SK-N-SH (cell line): ENCODE measurements around the gene GLUD1. TPM values are rescaled to one million over a fixed set of nuclear protein-coding genes. Genes with fewer than 3 reads are reported as not detected.

Experiments used
- CTCF ChIA-PET: fragments of 300-600, 350-600 bp; formaldehyde crosslinking; extraction: SDS; loops from one replicate; lab custom pipeline; 2021; lab: Yijun Ruan, JAX
- POLR2A ChIA-PET: fragments of 350-600 bp; sonication (Branson Sonifier 250); formaldehyde crosslinking; extraction: SDS; loops from one replicate; lab custom pipeline; 2020; ENCODE audit warnings: antibody characterized with exemption, inconsistent platforms; lab: Yijun Ruan, JAX
- DNase-seq: peaks from one replicate; pipeline ENCODE4 v3.0.0; 2012
- H2AFZ ChIP-seq: fragments of 200-600 bp; sonication (generic); 2 replicates; pipeline ENCODE4 v1.8.1; 2016; ENCODE audit warnings: antibody characterized with exemption, mild to moderate bottlenecking, low read depth
- H3F3A ChIP-seq: fragments of 200-600 bp; sonication (generic); replicated peaks from 2 replicates; pipeline ENCODE3; 2016; ENCODE audit warnings: antibody characterized with exemption, mild to moderate bottlenecking; ENCODE audit not compliant: insufficient read depth
- H3K27ac ChIP-seq, 2 experiments: fragments of 200-500 bp in 1 of 2; fragments of 200-600 bp in 1 of 2; sonication (Bioruptor generic) in 1 of 2; sonication (generic), shearing (Covaris generic) in 1 of 2; 2 replicates each; pipeline versions ENCODE4 v1.5.1 to v1.6.1; 2014 to 2016; ENCODE audit warnings: low read depth in 2 of 2, inconsistent platforms in 1 of 2, low read length in 1 of 2, mild to moderate bottlenecking in 1 of 2, mixed read lengths in 1 of 2
- H3K27me3 ChIP-seq: fragments of 200-600 bp; sonication (generic), shearing (Covaris generic); 2 replicates; pipeline ENCODE4 v1.6.1; 2016; ENCODE audit warnings: mixed run types; ENCODE audit not compliant: insufficient read depth
- H3K36me3 ChIP-seq, 2 experiments: fragments of 200-500 bp in 1 of 2; fragments of 200-600 bp in 1 of 2; sonication (Bioruptor generic) in 1 of 2; sonication (generic) in 1 of 2; replicated peaks in 1 of 2; 2 replicates each; pipeline versions ENCODE3 to v1.5.1; 2014 to 2016; ENCODE audit warnings: low read length in 1 of 2, mild to moderate bottlenecking in 1 of 2; ENCODE audit not compliant: insufficient read depth in 2 of 2, control insufficient read depth in 1 of 2
- H3K4me1 ChIP-seq, 2 experiments: fragments of 200-500 bp in 1 of 2; fragments of 200-600 bp in 1 of 2; sonication (Bioruptor generic) in 1 of 2; sonication (generic), shearing (Covaris generic) in 1 of 2; 2 replicates each; pipeline versions ENCODE4 v1.5.1 to v1.6.1; 2014 to 2016; ENCODE audit warnings: low read depth in 1 of 2, low read length in 1 of 2, mixed run types in 1 of 2; ENCODE audit not compliant: insufficient read depth in 2 of 2, control insufficient read depth in 1 of 2
- H3K4me2 ChIP-seq: fragments of 200-600 bp; sonication (generic), shearing (Covaris generic); 2 replicates; pipeline ENCODE4 v1.6.1; 2017; ENCODE audit warnings: mixed run types
- H3K4me3 ChIP-seq, 2 experiments: fragments of 200-500 bp in 1 of 2; fragments of 200-600 bp in 1 of 2; sonication (Bioruptor generic) in 1 of 2; sonication (generic), shearing (Covaris generic) in 1 of 2; 2 replicates each; pipeline versions ENCODE4 v1.5.1 to v1.8.1; 2014 to 2016; ENCODE audit warnings: low read depth in 2 of 2, inconsistent platforms in 1 of 2, low read length in 1 of 2, mild to moderate bottlenecking in 1 of 2, mixed read lengths in 1 of 2, moderate library complexity in 1 of 2
- H3K79me2 ChIP-seq: fragments of 200-600 bp; sonication (generic); 2 replicates; pipeline ENCODE4 v1.8.1; 2017; ENCODE audit warnings: mild to moderate bottlenecking; ENCODE audit not compliant: insufficient read depth
- H3K9ac ChIP-seq: fragments of 200-600 bp; sonication (generic); 2 replicates; pipeline ENCODE4 v1.6.1; 2017; ENCODE audit warnings: mixed run types
- H3K9me2 ChIP-seq: fragments of 200-600 bp; sonication (generic); 2 replicates; pipeline ENCODE4 v1.6.1; 2017; ENCODE audit warnings: mixed run types
- H3K9me3 ChIP-seq: fragments of 200-600 bp; sonication (generic); 2 replicates; pipeline ENCODE4 v1.6.1; 2017; ENCODE audit warnings: mixed run types, mild to moderate bottlenecking, moderate library complexity
- H4K20me1 ChIP-seq: fragments of 200-600 bp; sonication (generic); 2 replicates; pipeline ENCODE4 v1.6.1; 2017; ENCODE audit warnings: mild to moderate bottlenecking, mixed run types; ENCODE audit not compliant: insufficient read depth
- CHD2 ChIP-seq: fragments of 150-350 bp; IDR thresholded peaks from 2 replicates; pipeline ENCODE4 v1.6.1; 2018; ENCODE audit warnings: low read length; ENCODE audit not compliant: partially characterized antibody
- FOSL2 ChIP-seq: IDR thresholded peaks from 2 replicates; pipeline ENCODE4 v1.4.0; 2012; ENCODE audit warnings: low read depth, mild to moderate bottlenecking, moderate library complexity, borderline replicate concordance
- FOXJ3 ChIP-seq: sonication (generic); formaldehyde crosslinking; IDR thresholded peaks from 2 replicates; pipeline ENCODE4 v1.5.1; 2020; ENCODE audit warnings: mild to moderate bottlenecking, missing genetic modification reagents
- FOXM1 ChIP-seq: IDR thresholded peaks from 2 replicates; pipeline ENCODE4 v1.4.0; 2012; ENCODE audit warnings: low read depth, mild to moderate bottlenecking
- GABPA ChIP-seq: IDR thresholded peaks from 2 replicates; pipeline ENCODE4 v1.4.0; 2012; ENCODE audit warnings: low read depth, mild to moderate bottlenecking
- JUND ChIP-seq: IDR thresholded peaks from 2 replicates; pipeline ENCODE4 v1.4.0; 2012
- MEF2A ChIP-seq: IDR thresholded peaks from 2 replicates; pipeline ENCODE4 v1.4.0; 2012; ENCODE audit warnings: low read depth, borderline replicate concordance
- RCOR1 ChIP-seq: fragments of 150-350 bp; IDR thresholded peaks from 2 replicates; pipeline ENCODE4 v1.6.1; 2017; ENCODE audit warnings: antibody characterized with exemption, low read length
- RFX5 ChIP-seq: IDR thresholded peaks from 2 replicates; pipeline ENCODE4 v1.6.1; 2012; ENCODE audit warnings: mild to moderate bottlenecking, improper control_type of control experiment, low read length
- RXRA ChIP-seq: IDR thresholded peaks from 2 replicates; pipeline ENCODE4 v1.4.0; 2012; ENCODE audit warnings: low read depth, mild to moderate bottlenecking, borderline replicate concordance
- TAF1 ChIP-seq: IDR thresholded peaks from 2 replicates; pipeline ENCODE4 v1.6.1; 2012; ENCODE audit warnings: low read depth, mild to moderate bottlenecking, low read length, moderate library complexity, borderline replicate concordance
- TEAD4 ChIP-seq: IDR thresholded peaks from 2 replicates; pipeline ENCODE4 v1.4.0; 2012; ENCODE audit warnings: mild to moderate bottlenecking, borderline replicate concordance; ENCODE audit not compliant: insufficient read depth
- YY1 ChIP-seq: IDR thresholded peaks from 2 replicates; pipeline ENCODE4 v1.4.0; 2012; ENCODE audit warnings: low read depth, mild to moderate bottlenecking
- WGBS: methylation state at CpG from one replicate; pipeline ENCODE4 v1.1.6; 2017; ENCODE audit warnings: low lambda C conversion rate; 5-methylcytosine and 5-hydroxymethylcytosine counted together
- polyA plus RNA-seq, 3 experiments: library from polyadenylated mRNA; depleted of rRNA; stranded (reverse); fragments of >200 nt; gene quantifications; 2 replicates each; pipeline ENCODE4 v1.2.3, GENCODE V29; 2012
- TF ChIP-seq, protein P1 (sequence below): IDR thresholded peaks from 2 replicates; pipeline ENCODE4; 2012
- TF ChIP-seq, protein P2 (sequence below): IDR thresholded peaks from 2 replicates; pipeline ENCODE4 v1.4.0; 2012; ENCODE audit warnings: low read depth, borderline replicate concordance
- TF ChIP-seq, protein P3 (sequence below): fragments of 200-600 bp; sonication (generic); IDR thresholded peaks from 2 replicates; pipeline ENCODE4 v1.6.1; 2017; ENCODE audit warnings: antibody characterized with exemption, mild to moderate bottlenecking, moderate library complexity

GLUD1 gene
- polyA plus RNA-seq, 1 of the 3 experiments (the other 2 are of a cell fraction) = 43.3 TPM

DNA sequence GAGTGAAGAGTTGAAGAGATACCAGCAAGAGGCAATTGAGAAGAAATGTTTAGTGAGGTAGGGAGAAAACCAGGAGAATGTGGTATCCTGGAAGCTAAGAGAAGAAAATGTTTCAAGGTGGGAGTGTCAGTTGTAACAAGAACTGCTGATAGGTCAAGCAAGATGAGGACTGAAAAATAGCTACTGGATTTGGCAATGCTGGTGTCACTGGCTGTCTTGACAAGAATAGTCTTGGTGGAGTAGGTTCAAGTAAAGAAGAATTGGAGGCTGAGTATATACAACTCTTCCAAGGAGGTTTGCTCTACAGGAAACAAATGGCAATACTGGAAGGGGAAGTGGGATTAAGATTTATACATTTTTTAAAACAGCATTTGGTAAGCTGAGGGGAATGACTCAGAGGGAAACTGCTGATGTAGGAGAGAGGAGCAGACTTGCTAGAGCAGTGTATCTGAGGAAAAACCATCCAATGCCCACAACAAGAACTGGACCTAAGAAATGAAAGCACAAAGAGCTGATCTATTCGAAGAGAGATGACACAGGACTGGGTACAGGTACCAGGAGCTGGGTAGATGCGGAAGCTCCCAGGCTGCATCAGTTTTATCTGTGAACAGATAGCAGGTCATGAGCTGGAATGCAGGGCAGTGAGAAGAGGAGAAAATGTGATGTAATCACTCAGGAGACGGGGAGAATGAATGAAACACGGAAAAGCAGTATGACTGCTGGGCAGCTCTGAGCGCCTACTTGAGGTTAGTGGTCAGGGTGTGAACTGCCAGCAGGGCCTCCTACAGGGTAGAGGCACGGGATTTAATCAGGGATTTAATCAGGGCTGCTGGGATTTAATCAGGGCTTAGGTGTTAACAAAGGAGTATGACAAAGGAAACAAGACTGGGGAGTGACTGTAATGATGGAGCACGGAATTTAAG, 40.0 kb downstream of the GLUD1 start:
- WGBS = 80% methylated on average over 7 of the region's 7 CpGs
- no peak overlapping the region for H3K4me3 ChIP-seq
- no peak overlapping the region for H2AFZ ChIP-seq
- peak overlapping the region; percentile 4; the same call in 1 of the 2 replicates for H3K4me2 ChIP-seq
- peaks cover 6 to 8% of the 10 kb centered on the region in 2 experiments; a peak in 3 of 4 replicates for H3K4me1 ChIP-seq
- peak; percentile 21 for DNase-seq
- H3K36me3 ChIP-seq = peaks cover 31 to 63% of the 10 kb centered on the region in 2 experiments
- CTCF ChIA-PET = interaction anchor here (0.8 to 1.7 kb wide), 4 partner anchors 9 to 116 kb away, joined by 3 to 5 read pairs (median 3); no protein-coding TSS in a partner anchor
- H3K9ac ChIP-seq = 0 out of 2 replicates have a peak overlapping the region, but pooled peaks have one; percentile 0
- POLR2A ChIA-PET = no interaction called here
- H3K79me2 ChIP-seq = no peaks in the 10 kb centered on the region
- TF ChIP-seq, protein P1, sequence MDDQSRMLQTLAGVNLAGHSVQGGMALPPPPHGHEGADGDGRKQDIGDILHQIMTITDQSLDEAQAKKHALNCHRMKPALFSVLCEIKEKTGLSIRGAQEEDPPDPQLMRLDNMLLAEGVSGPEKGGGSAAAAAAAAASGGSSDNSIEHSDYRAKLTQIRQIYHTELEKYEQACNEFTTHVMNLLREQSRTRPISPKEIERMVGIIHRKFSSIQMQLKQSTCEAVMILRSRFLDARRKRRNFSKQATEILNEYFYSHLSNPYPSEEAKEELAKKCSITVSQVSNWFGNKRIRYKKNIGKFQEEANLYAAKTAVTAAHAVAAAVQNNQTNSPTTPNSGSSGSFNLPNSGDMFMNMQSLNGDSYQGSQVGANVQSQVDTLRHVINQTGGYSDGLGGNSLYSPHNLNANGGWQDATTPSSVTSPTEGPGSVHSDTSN = no peak
- no peak for TF ChIP-seq YY1
- TF ChIP-seq RCOR1 = no peak
- no peak for TF ChIP-seq GABPA
- TF ChIP-seq CHD2 = no peak
- no peak for TF ChIP-seq TAF1
- TF ChIP-seq FOXJ3 (CRISPR knock-in tag) = no peak
- no peak for TF ChIP-seq FOXM1
- TF ChIP-seq FOSL2 = peak; percentile 11; the same call in 1 of the 2 replicates
- TF ChIP-seq, protein P2, sequence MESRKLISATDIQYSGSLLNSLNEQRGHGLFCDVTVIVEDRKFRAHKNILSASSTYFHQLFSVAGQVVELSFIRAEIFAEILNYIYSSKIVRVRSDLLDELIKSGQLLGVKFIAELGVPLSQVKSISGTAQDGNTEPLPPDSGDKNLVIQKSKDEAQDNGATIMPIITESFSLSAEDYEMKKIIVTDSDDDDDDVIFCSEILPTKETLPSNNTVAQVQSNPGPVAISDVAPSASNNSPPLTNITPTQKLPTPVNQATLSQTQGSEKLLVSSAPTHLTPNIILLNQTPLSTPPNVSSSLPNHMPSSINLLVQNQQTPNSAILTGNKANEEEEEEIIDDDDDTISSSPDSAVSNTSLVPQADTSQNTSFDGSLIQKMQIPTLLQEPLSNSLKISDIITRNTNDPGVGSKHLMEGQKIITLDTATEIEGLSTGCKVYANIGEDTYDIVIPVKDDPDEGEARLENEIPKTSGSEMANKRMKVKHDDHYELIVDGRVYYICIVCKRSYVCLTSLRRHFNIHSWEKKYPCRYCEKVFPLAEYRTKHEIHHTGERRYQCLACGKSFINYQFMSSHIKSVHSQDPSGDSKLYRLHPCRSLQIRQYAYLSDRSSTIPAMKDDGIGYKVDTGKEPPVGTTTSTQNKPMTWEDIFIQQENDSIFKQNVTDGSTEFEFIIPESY = no peak
- no peak for TF ChIP-seq RXRA
- TF ChIP-seq MEF2A = no peak
- no peak for TF ChIP-seq RFX5
- TF ChIP-seq, protein P3, sequence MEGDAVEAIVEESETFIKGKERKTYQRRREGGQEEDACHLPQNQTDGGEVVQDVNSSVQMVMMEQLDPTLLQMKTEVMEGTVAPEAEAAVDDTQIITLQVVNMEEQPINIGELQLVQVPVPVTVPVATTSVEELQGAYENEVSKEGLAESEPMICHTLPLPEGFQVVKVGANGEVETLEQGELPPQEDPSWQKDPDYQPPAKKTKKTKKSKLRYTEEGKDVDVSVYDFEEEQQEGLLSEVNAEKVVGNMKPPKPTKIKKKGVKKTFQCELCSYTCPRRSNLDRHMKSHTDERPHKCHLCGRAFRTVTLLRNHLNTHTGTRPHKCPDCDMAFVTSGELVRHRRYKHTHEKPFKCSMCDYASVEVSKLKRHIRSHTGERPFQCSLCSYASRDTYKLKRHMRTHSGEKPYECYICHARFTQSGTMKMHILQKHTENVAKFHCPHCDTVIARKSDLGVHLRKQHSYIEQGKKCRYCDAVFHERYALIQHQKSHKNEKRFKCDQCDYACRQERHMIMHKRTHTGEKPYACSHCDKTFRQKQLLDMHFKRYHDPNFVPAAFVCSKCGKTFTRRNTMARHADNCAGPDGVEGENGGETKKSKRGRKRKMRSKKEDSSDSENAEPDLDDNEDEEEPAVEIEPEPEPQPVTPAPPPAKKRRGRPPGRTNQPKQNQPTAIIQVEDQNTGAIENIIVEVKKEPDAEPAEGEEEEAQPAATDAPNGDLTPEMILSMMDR = peak; percentile 23; the same call in 1 of the 2 replicates
- TF ChIP-seq TEAD4 = no peak
- no peak for TF ChIP-seq JUND
- no peaks in the 10 kb centered on the region for H3K9me2 ChIP-seq
- H3K27ac ChIP-seq = peak overlapping the region; percentile 49 to 76; a peak in 3 of 4 replicates
- H3K27me3 ChIP-seq = no peaks in the 10 kb centered on the region
- H4K20me1 ChIP-seq = no peaks in the 10 kb centered on the region
- no peaks in the 10 kb centered on the region for H3K9me3 ChIP-seq
- peaks cover 7% of the 10 kb centered on the region for H3F3A ChIP-seq
